ENCODE results near the gene BRMS1.

BRMS1 gene

GRCh38 chr11:66336234-66337102 lies 8.4 kb downstream of the BRMS1 start, which contains the start of gene RIN1:
Gene RIN1 (minus strand): TSS chr11:66336434. CDS start chr11:66336402, 32 bp downstream.
- DNase-seq (ENCODE audit: low spot score), result peak; percentile 99

GRCh38 chr11:66335531-66336233 lies 9.2 kb downstream of the BRMS1 start:
- DNase-seq (ENCODE audit: low spot score), result no peak

DNA sequence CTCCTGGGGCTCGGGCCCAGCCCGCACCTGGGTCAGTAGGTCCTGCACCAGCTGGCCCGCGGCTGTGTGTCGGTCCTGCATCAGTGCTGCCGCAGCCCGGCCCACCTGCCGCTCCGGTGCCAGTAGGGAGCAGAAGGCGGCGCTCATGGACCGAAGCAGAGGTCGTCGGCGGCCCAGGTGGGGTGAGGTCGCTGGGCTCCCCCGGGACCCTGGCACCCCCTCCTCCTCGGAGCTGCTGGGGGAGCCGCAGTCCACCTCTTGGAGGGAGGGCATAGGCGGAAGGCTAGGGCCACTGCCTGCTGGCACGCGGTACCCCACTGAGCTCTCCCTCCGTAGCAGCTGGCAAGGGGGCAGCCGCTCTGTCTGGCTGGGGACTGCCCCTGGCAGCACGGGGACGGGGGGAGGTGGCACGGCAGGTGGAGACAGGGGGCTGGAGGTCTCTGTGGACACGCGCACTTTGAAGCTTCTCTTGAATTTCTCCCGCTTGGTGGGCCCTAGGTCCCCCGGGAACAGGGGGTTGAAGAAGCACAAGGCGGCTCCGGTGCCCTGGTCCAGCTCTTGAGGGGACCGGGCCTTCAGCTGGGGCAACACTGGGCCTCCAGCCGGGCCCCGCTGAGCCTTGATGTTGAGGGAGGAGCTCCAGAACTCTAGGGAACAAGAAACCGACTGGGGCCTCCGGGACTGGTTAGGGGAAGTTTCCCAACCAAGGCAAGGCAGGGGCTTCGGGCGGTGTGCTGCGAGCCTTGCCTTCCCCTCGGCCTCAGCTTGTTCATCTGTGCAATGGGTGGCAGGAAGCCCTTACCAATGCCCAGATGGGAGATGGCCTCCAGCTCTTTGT lies 10.1 kb downstream of the BRMS1 start:
- no peak for DNase-seq (ENCODE audit: low spot score)

- DNase-seq (ENCODE audit: low spot score), result no peak
Observed at GRCh38 chr11:66333896-66334604, 10.9 kb downstream of the BRMS1 start.

GRCh38 chr11:66333220-66333877 lies 11.6 kb downstream of the BRMS1 start:
- DNase-seq (ENCODE audit: low spot score), result no peak

DNA sequence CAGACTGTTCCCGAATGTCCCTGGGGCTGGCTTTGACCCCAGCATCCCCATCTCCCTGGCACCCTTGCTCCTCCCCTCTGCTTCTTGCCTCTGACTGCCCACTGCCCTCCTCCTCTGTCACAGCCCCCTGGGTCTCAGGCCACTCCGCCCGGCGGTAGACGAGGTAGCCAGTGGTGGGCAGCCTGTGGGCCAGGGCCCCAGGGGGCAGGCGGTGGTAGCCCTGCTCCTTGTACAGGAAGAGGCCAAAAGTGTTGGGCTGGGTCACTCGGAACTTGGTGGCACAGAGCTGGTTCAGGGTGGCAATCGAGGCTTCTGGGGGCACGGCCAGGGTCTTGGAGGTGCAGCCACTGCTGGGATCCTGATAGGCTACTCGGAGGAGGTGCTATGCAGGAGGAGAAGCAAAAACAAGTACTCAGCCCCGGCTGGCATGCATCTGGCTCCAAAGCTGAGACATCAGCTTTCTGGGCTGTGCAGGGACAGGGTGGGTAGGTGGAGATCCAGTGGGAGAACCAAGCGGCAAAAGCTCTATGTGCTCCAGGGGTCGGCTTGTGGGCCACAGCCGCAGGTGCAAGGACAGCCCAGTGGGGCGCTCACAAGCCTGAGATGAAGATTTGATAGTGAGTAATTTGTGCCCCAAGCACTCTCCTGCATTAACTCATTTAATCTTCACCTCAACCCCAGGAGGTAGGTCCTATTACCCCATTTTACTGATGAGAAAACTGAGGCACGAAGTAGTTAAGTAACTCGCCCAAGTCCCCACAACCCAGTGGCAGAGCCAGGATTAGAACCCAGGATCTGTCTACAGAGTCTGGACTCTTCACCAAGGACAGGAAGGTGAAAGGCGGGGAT lies 12.3 kb downstream of the BRMS1 start:
- no peak for DNase-seq (ENCODE audit: low spot score)

- no peak for DNase-seq (ENCODE audit: low spot score)
Observed at GRCh38 chr11:66331542-66332370, 13.1 kb downstream of the BRMS1 start.

DNA sequence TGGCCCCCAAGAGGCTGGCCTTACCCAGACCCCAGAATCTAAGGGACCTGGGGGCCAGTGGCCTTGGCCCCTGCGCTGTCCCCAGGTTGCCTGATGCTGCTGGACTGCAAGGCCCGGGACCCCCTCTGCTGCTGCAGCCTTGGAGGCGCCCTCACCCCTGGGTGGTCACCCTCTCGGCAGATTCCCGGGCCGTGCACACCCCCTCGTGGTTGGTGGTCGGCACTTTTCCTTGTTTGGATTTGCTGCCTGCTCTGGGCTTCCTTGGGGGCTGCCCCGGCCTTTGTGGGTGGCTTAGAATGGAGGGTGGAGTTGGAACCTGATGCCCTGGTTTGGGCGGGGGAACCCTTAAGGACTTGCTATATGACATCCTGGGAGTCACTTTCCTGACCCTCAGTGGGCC lies 14.0 kb downstream of the BRMS1 start:
- no peak for DNase-seq (ENCODE audit: low spot score)

DNA sequence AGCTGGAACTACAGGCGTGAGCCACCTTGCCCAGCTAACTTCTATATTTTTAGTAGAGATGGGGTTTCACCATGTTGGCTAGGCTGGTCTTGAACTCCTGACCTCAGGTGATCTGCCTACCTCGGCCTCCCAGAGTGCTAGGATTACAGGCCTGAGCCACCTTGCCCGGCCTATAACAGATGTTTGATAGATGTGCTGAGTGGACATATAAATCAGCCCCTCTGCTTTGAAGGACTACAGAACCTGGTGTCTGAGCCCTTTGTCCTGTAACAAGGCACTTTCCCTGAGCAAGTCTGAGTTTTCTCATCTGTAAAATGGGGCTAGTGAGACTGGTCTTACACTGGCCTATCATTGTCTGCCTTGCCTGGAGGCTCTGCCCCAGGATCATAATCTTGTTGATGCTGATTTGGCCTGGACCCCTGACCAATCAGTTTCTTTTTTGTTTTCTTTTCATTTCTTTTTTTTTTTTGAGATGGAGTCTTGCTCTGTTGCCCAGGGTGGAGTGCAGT lies 15.7 kb downstream of the BRMS1 start:
- DNase-seq (ENCODE audit: low spot score), result no peak

DNA sequence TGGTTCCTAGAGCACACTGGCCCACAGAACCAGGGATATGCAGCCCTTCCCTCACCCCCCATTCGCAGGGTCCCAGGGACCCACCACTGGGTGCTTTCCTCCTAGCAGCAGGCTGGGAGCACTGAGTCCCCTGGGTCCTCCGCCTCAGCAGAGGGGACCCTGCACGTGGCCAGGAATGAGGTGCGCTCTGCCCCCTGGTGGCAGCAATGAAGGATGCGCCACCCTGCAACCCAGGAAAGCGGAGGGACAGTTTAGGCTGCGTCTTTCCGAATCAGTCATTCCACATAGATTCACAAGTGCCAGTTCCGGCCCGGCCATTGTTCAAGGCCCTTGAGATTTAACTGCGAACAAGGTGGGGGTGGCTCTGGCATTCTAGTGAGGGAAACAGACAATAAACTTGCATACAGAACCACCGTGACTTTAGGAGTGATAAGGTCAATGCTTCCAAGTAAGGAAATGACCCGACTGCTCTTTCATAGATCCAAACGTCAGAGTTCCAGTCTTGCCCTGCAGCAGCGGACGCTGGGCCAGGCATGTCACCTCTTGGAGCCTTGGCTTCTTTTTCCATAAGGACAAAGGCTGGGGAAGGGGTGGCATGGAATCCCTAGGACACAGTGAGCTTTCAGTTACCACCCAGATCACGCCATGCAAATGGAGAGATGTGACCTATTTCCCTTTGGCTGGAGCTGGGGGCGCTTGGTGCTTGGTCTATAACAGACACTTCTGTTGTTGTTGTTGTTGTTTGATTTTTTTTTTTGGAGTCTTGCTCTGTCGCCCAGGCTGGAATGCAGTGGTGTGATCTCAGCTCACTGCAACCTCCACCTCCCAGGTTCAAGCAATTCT lies 16.4 kb downstream of the BRMS1 start:
- DNase-seq (ENCODE audit: low spot score), result peak; percentile 100

- DNase-seq (ENCODE audit: low spot score), result no peak
Observed at GRCh38 chr11:66328031-66328301, 16.9 kb downstream of the BRMS1 start.

DNA sequence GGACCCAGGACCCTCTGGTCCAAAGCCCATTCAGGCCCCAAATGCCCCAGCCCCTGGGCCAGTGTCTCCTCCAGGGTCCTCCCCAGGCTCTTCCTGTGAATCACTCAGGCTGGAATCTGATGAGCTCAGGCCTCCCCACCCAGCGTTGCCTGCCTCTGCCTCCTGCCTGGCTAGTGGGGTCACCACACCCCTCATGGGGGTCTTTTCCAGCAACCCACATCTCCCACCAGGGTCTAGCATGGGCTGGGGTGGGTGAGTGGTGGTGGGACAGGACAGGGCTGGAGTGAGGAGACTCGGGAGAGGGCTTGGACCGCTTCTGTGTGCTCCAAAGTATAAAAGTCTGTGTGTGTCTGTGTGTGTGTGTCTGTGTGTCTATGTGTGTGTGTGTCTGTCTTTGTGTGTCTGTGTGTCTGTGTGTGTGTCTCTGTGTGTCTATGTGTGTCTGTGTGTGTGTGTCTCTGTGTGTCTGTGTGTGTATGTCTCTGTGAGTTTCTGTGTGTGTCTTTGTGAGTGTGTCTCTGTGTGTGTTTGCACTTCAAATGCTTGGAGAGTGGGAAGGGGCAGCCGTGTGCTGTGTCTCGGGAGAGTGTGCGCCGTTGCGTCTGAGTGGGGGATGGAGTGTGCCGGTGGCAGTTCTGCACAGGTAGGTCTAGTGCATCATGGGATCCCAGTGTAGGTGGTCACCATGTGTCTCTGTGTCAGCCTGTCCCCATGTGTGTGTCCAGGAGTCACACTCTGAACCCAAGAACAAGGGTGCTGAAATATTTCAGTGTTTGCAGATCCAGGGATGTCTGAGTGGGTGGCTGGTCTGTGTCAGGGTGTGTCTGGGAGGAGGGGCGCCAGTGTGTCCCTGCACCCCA lies 17.5 kb downstream of the BRMS1 start:
- DNase-seq (ENCODE audit: low spot score), result no peak

DNA sequence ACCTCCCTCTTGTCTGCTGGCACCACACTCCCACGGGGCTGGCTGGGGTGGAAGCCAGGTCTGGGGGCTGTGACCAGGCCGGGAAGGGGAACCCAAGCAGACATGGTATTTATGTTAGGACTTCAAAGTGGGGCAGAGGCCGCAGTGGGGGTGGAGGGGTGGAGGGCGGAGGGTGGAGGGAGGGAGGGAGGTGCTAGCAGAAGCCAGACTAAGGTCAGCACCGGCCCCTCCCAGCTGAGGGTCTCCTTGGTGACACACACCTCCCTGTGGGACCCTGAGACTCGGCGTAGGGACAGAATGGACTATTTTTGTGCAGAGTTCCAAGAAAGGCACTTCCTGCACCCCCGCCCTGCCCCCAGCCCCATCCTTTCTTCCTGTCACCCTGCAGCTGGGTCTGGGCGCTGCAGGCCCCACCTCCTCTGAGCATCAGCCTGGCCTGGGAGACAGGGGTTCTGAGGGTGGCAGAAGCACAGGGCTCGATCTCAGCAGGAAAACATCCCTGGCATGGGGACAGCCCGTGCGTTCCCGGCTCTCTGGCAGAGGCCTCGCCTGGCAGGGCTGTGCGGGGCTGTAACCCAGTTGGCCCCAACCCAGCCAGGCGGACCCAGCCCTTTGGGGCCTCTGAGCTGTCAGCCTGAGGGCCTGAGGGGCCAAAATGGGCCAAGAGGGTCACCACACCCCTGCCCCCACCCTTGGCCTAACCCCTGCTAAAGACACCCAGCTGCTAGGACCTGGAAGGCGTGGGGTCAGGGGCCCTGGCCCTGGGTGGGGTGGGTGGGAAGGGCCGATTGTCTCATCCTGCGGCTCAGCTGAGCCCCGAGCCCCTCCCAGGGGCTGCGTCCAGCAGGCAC lies 18.4 kb downstream of the BRMS1 start:
- DNase-seq (ENCODE audit: low spot score), result no peak

DNA sequence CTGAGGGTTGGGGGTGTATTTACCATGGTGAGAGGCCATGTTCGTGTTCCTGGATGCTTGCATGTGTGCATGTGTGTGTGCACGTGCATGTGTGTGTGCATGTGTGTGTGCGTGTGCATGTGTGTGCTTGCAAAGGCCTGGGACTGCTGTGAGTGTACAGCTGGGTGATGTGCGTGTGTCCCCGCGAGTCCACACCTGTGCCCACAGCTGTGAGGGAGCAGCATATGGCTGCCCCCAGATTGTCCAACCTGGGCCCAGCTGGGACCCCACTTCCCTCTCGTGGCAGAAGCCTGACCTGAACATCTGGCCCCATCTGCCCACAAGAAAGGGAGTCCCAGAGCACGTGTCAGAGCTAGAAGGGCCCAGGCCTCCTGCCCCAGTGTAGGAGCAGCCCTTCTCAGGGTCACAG lies 19.6 kb downstream of the BRMS1 start:
- DNase-seq (ENCODE audit: low spot score), result no peak

GRCh38 chr11:66324664-66325063 lies 20.2 kb downstream of the BRMS1 start:
- DNase-seq (ENCODE audit: low spot score), result no peak

- DNase-seq (ENCODE audit: low spot score), result no peak
Observed at GRCh38 chr11:66323684-66324083, 21.2 kb downstream of the BRMS1 start.

Measured in HuH-7.5 (cell line).